Activated T-cell treated with anti-CD3 and anti-CD28 coated beads, Interleukin-2, amount 50 U/mL, for 24 hours (primary cell): ENCODE measurements around the gene TMEM170B.

ENCODE experiments used
- DNase-seq: peaks from one replicate; pipeline ENCODE4 v3.0.0-alpha.2; 2020
- H3K27ac Mint-ChIP-seq: 2 replicates; pipeline ENCODE4 v1.8.0; 2020; ENCODE audit warnings: mild to moderate bottlenecking, mixed read lengths
- H3K27me3 Mint-ChIP-seq: 2 replicates; pipeline ENCODE4 v1.8.0; 2020; ENCODE audit warnings: mixed read lengths
- H3K36me3 Mint-ChIP-seq: 2 replicates; pipeline ENCODE4 v1.8.0; 2020; ENCODE audit warnings: low read depth, mixed read lengths
- H3K4me1 Mint-ChIP-seq: 2 replicates; pipeline ENCODE4 v1.8.0; 2020; ENCODE audit warnings: low read depth, mixed read lengths
- H3K4me3 Mint-ChIP-seq: 2 replicates; pipeline ENCODE4 v1.8.0; 2020; ENCODE audit warnings: mild to moderate bottlenecking, moderate library complexity, mixed read lengths
- H3K9me3 Mint-ChIP-seq: 2 replicates; pipeline ENCODE4 v1.8.0; 2020; ENCODE audit warnings: mixed read lengths

TMEM170B gene

DNA sequence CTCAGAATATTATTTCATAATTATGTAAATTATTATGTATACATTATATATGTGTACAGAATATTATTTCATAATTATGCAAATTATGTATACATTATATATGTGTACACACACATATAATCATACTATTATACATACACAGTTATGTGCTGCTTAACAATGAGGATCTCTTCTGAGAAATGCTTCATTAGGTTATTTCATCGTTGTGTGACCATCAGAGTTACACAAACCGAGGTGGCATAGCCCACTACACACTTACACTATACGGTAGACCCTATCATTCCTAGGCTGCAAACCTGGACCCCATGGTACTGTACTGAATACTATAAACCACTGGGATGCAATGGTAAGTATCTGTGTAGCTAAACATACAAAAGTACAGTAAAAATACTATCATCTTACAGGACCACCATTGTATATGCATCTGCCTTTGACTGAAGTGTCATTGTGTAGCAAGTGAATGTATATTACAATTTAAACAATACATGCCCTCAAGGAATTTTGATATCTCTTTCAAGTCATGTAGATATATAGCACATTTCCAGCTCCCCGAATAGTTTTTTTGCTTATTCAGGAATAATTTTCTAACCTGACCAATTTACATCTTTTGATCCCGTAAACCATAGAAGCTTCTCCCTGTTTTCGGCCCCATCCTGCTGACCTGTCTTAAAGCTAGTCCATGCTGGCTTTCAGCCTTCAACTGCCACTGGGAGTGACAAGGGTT lies 71.2 kb downstream of the TMEM170B start:
- H3K9me3 Mint-ChIP-seq, result no peaks in the 10 kb centered on the region
- H3K36me3 Mint-ChIP-seq, result no peaks in the 10 kb centered on the region
- H3K4me3 Mint-ChIP-seq, result no peak overlapping the region
- DNase-seq, result no peak
- H3K27ac Mint-ChIP-seq, result no peak overlapping the region
- peaks cover 23% of the 10 kb centered on the region for H3K27me3 Mint-ChIP-seq
- H3K4me1 Mint-ChIP-seq, result no peaks in the 10 kb centered on the region

DNA sequence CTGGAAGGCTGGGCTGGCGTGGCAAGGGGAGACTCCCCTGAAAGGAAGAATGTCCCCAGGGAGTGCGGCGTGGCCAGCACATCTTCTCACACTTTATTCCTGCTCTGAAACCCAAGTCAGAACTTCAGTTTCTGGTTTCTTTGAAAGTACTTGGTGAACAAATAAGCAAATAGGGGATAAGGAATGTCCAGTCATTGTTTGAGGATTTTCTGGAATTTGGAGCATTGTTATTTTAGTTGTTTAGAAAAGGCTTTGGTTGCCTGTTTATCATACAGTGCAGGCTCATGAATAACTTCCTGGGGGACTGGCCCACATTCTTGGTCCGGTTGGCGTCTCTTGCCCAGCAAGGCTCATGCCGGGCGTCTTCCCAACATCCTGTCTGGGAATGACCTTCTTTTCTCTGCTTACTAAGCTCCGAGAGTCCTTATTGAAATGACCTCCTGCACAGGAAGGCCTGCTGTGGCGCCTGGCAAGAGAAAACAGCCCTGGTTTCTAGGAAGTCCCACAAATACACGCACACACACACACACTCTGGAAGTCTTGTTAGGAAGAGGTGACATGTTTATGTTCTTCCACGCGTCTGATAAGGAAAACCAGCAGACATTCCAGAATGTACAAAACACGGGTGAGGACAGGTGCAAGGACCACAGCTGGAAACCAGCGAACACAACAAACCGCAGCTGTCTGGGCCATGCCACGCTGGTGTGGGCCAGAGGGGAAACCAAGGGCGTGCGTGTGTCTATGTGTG lies 71.9 kb downstream of the TMEM170B start:
- no peaks in the 10 kb centered on the region for H3K9me3 Mint-ChIP-seq
- H3K36me3 Mint-ChIP-seq, result no peaks in the 10 kb centered on the region
- no peak for DNase-seq
- no peaks in the 10 kb centered on the region for H3K4me1 Mint-ChIP-seq
- no peak overlapping the region for H3K27ac Mint-ChIP-seq
- no peak overlapping the region for H3K4me3 Mint-ChIP-seq
- peaks cover 23% of the 10 kb centered on the region for H3K27me3 Mint-ChIP-seq

DNA sequence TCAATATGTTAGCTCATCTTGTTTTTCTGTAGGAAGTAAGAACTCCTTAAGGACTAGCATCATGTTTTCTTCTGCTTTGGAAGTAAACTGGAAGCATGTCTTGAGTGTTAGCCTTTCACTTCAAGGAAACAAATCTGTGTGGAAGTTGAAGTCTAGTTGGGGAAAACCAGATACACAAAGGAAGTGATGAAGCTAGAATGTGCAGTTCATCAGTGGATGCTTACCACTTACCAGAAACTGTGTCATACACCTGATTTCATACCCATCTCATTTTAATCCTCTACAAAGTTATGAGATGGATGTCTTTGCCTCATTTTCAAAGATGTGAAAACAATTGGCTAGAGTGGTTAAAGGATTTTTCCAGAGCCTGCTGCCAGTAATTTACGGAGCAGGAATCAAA lies 75.8 kb downstream of the TMEM170B start:
- Mint-ChIP-seq H3K27me3 (peaks cover 3% of the 10 kb centered on the region), H3K4me3 (no peak overlapping the region), H3K9me3 (no peaks in the 10 kb centered on the region), H3K36me3 (no peaks in the 10 kb centered on the region), H3K27ac (no peak overlapping the region), H3K4me1 (no peaks in the 10 kb centered on the region)
- DNase-seq, result no peak

DNA sequence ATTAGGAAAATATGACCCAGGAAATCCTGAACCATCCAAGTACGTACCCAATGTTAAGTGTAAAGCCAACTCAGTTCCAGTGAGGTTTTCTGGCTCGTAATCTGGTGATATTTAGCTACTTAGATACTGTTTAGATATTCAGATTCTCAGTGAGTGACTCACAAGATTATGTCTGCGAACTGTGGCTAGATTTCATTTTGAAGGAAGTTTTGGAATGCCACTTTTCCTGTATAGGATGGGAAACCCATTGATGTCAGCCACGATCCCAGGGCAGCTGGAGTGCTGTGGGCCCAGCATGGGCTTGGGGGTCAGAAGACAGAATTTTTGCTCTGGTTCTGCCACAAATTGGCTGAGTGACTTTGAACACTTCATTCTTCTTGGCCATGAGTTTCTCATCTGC lies 76.3 kb downstream of the TMEM170B start:
- Mint-ChIP-seq H3K4me1 (no peaks in the 10 kb centered on the region), H3K36me3 (no peaks in the 10 kb centered on the region), H3K27ac (no peak overlapping the region), H3K27me3 (peaks cover 3% of the 10 kb centered on the region), H3K9me3 (no peaks in the 10 kb centered on the region), H3K4me3 (no peak overlapping the region)
- no peak for DNase-seq

DNA sequence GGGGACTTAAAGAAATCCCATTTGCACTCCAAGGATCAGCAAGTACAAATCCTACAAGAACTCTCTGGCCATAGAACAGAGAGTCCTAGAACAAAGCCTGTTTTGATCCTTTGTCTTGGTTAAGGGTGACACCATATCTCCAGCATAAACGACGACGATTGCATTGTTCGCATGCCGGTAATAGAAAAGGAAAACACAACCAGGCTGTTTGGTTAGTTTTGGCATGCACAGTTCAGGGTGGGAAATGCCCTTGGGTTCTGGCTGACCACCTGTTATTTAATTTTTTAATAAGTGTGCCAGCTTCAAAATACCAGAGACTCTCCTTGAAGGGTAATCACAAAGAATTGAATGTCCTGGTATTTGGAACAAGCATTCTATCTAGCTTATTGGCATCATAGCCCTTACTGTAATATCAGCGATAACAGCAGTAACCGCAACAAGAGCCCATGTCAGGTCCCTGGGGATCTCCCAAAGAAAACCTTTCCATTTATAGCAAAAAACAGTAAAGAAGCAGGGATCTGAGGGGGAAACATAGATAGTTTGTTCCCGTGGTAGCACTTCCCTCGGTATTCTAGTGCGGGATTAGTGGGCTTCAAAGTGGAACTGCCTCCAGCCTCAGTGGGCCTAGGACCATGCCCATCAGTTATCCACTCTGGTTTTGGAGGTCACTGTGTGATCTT lies 77.1 kb downstream of the TMEM170B start:
- no peak overlapping the region for H3K27ac Mint-ChIP-seq
- no peaks in the 10 kb centered on the region for H3K9me3 Mint-ChIP-seq
- no peaks in the 10 kb centered on the region for H3K4me1 Mint-ChIP-seq
- H3K27me3 Mint-ChIP-seq, result peaks cover 1% of the 10 kb centered on the region
- DNase-seq, result no peak
- H3K4me3 Mint-ChIP-seq, result no peak overlapping the region
- no peaks in the 10 kb centered on the region for H3K36me3 Mint-ChIP-seq

DNA sequence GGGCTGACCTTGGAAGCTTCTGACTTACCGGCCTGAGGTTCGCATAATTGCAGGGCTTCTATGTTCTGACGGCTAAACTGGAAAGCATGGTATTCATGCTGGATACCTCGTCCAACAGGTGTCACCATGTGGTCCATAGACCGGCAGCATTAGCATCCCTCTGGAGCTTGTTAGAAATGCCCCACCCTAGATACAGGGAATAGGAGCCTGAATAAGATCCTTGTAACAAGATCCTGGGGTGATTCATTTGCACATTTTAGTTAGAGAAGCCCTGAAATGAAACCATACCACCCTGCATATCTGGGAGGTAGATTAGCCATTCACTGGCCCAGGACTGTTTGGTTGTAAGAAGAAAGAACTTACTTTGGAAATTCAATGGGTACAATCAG lies 77.7 kb downstream of the TMEM170B start:
- Mint-ChIP-seq H3K9me3 (no peaks in the 10 kb centered on the region), H3K27me3 (no peaks in the 10 kb centered on the region), H3K4me1 (no peaks in the 10 kb centered on the region), H3K27ac (no peak overlapping the region), H3K4me3 (no peak overlapping the region), H3K36me3 (no peaks in the 10 kb centered on the region)
- DNase-seq, result no peak

DNA sequence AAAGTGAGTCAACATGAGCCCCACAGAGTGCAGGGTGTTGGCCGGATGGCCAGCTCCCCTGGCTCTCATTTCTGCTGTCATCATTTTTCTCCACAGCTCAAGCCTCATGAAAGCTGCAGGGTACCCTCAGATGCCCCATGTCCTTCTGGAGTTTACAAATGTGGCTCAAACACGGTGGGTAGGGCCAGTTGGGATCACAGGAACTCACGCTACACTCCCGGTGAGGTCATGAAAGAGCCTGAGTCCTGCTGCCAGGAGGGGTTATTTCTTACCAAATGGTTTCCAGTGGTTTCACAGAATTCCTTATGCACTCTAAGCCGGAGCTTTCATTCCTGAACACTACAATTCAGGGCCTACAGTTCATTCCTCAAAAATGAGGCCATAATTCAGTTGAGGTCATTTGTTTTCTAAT lies 78.7 kb downstream of the TMEM170B start:
- no peak for DNase-seq

DNA sequence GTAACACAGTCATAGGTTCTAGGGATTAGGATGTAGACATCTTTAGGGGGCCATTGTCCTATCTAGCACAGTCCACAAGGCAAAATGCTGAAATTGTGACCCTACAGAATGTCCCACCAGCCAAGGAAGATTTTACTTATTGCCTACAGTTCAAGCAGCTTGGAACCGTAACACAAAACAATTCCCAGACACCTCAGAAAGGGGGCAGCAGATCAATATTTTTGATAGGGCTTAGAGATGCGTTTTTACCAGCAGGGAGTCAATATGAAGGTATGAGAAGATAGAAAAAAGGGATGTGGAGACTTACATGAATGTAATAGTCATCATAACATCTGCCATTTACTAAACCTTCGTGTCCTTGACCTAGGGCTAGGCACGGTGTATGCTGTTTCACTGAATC lies 81.0 kb downstream of the TMEM170B start:
- H3K27me3 Mint-ChIP-seq, result no peaks in the 10 kb centered on the region
- no peak for DNase-seq

More for the DNA sequence above, 78.7 kb downstream of the TMEM170B start:
- H3K36me3 Mint-ChIP-seq, result no peaks in the 10 kb centered on the region
- H3K27ac Mint-ChIP-seq, result no peak overlapping the region
- H3K4me3 Mint-ChIP-seq, result no peak overlapping the region
- no peaks in the 10 kb centered on the region for H3K9me3 Mint-ChIP-seq
- no peaks in the 10 kb centered on the region for H3K27me3 Mint-ChIP-seq
- no peaks in the 10 kb centered on the region for H3K4me1 Mint-ChIP-seq

DNA sequence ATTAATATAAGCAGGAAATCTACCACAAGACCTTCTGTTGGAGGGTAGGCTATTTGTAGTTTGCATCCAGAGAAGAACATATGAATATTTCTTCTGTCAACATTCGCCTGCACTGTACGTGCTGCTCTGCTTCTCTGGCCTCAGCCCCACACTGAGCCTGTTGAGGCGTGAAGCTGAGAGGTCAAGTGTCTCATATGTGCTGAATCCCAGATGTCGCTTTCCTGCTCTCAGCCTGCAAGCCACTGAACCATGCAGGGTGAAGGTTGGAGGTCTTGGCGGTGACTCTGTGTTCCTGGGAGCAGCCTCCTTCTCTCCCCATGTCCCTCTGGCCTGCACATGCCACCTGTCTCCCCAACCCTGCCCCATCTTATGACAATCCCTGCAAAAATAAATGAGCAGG lies 83.6 kb downstream of the TMEM170B start:
- Mint-ChIP-seq H3K9me3 (no peaks in the 10 kb centered on the region), H3K36me3 (no peaks in the 10 kb centered on the region), H3K4me1 (no peaks in the 10 kb centered on the region), H3K4me3 (no peak overlapping the region), H3K27me3 (peaks cover 3% of the 10 kb centered on the region), H3K27ac (no peak overlapping the region)
- no peak for DNase-seq

More for the DNA sequence above, 81.0 kb downstream of the TMEM170B start:
- no peaks in the 10 kb centered on the region for H3K4me1 Mint-ChIP-seq
- H3K4me3 Mint-ChIP-seq, result no peak overlapping the region
- no peak overlapping the region for H3K27ac Mint-ChIP-seq
- H3K9me3 Mint-ChIP-seq, result no peaks in the 10 kb centered on the region
- no peaks in the 10 kb centered on the region for H3K36me3 Mint-ChIP-seq

DNA sequence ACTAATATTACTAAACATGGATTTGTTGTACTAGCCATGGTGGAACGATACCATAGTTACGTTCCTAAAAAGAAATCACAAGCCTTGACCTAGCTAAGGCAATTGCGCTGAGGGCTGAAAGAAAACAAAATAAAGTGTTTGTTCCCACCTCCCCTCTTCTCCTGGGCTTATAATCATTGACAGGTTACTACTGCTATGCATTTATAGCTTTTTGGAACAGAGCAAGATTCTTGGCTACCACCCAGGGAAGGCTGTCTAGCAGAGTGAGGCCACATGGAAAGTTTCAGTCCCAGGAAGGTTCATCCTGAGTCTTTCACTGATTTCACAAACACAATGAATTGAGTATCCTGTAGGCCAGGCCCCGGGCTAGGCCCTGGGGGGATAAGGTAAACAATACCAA lies 84.6 kb downstream of the TMEM170B start:
- no peak overlapping the region for H3K4me3 Mint-ChIP-seq
- peaks cover 5% of the 10 kb centered on the region for H3K27me3 Mint-ChIP-seq
- DNase-seq, result no peak
- H3K36me3 Mint-ChIP-seq, result no peaks in the 10 kb centered on the region
- H3K4me1 Mint-ChIP-seq, result no peaks in the 10 kb centered on the region
- H3K9me3 Mint-ChIP-seq, result no peaks in the 10 kb centered on the region
- no peak overlapping the region for H3K27ac Mint-ChIP-seq

DNA sequence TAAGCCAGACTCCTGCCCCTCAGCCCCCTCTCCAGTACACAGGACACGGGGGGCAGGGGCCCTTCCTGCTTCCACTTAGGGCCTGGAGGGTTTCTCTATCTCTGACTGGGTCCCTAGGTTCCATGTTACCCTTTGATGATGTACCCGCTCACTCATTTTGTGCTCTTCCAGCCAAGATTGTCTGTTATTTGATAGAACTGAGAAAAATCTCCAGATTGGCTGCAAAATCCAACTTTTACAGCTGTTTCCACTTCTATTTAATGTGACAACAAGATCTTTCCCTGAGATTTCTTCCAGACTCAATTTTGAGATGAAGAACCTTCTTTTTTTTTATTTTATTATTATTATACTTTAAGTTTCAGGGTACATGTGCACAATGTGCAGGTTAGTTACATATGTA lies 85.7 kb downstream of the TMEM170B start:
- H3K9me3 Mint-ChIP-seq, result no peaks in the 10 kb centered on the region
- H3K36me3 Mint-ChIP-seq, result no peaks in the 10 kb centered on the region
- peaks cover 7% of the 10 kb centered on the region for H3K27me3 Mint-ChIP-seq
- H3K27ac Mint-ChIP-seq, result no peak overlapping the region
- no peak overlapping the region for H3K4me3 Mint-ChIP-seq
- DNase-seq, result no peak
- no peaks in the 10 kb centered on the region for H3K4me1 Mint-ChIP-seq

DNA sequence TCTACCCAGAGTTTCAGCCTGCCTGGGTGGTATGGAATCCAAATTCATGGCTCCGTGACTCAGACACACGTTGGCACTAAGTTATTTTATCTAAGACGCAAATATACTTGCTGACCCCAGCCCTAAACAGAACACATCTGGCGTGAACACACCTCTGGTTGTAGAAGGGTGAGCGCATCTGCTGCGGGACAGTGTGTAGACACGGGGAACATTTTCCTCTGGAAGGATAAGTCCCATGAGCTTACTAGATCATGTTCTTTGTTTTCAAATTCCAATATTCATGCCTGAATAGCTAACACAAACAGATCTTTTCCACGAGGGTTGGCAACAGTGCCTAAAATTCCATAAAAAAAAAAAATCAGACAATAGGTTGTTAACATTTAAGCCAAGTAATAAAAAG lies 87.8 kb downstream of the TMEM170B start:
- H3K27me3 Mint-ChIP-seq, result peaks cover 14% of the 10 kb centered on the region
- H3K36me3 Mint-ChIP-seq, result no peaks in the 10 kb centered on the region
- no peaks in the 10 kb centered on the region for H3K4me1 Mint-ChIP-seq
- no peak overlapping the region for H3K27ac Mint-ChIP-seq
- no peak for DNase-seq
- H3K9me3 Mint-ChIP-seq, result no peaks in the 10 kb centered on the region
- no peak overlapping the region for H3K4me3 Mint-ChIP-seq

DNA sequence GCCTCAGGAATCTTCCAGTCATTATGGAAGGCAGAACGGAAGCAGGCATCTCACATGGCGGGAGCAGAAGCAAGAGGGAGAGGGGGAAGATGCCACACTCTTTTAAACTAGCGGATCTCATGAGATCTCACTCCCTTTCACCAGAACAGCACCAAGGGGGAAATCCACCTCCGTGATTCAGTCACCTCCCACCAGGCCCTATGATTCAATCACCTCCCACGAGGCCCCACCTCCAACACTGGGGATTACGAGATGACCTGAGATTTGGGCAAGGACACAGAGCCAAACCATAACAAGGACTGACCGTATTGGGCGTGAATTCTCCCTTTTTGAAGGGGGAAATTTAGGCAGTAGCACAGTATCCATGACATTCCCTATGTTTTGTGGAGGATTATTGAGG lies 88.8 kb downstream of the TMEM170B start:
- Mint-ChIP-seq H3K27ac (no peak overlapping the region), H3K4me1 (no peaks in the 10 kb centered on the region), H3K9me3 (no peaks in the 10 kb centered on the region), H3K4me3 (no peak overlapping the region), H3K36me3 (no peaks in the 10 kb centered on the region), H3K27me3 (peaks cover 17% of the 10 kb centered on the region)
- no peak for DNase-seq

DNA sequence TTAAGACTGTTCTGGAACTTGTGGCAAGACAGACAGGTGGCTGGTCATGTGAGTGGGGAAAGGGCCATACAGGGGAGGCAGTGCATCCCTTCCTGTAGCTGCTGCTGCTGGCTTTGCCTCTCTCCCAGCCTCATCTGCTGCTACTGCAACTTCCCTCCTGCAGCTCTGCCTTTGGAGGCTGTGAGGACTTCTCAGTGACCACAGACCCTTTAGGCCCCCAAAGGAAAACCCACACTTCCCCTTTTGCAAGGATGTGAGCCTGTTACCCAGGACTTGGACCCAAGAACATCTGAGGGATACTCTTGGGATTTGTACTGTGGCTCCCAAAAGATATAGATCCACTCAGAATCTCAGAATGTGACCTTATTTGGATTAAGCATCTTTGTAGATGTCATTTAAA lies 91.0 kb downstream of the TMEM170B start:
- no peaks in the 10 kb centered on the region for H3K36me3 Mint-ChIP-seq
- no peaks in the 10 kb centered on the region for H3K9me3 Mint-ChIP-seq
- H3K4me3 Mint-ChIP-seq, result no peak overlapping the region
- no peak for DNase-seq
- no peaks in the 10 kb centered on the region for H3K4me1 Mint-ChIP-seq
- peaks cover 17% of the 10 kb centered on the region for H3K27me3 Mint-ChIP-seq
- H3K27ac Mint-ChIP-seq, result no peak overlapping the region

DNA sequence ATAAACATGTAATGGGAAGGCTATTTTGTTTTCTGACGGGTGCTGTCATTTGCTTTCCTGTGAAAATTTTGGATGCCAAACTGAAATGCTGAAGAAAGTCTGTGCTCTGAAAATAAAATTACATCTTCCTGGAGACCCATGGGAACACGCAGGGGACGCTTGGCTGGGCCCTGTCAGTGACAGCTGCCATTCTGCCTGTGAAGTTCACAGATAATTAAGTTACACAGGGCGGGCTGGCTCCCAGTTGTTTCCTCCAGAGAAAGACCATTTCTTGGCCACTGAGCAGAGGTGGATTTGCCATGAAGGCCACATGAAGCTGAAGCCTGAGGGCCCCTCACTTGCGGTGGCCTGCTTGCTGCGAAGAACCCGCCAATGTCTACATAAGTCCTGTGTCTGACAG lies 93.5 kb downstream of the TMEM170B start:
- no peak for DNase-seq
- Mint-ChIP-seq H3K4me1 (no peaks in the 10 kb centered on the region), H3K9me3 (no peaks in the 10 kb centered on the region), H3K4me3 (no peak overlapping the region), H3K27me3 (peaks cover 14% of the 10 kb centered on the region), H3K36me3 (no peaks in the 10 kb centered on the region), H3K27ac (no peak overlapping the region)
